Loucy (cell line): ENCODE measurements around the gene ELL2.

Experiments
- EZH2phosphoT487 ChIP-seq: fragments of 200-600 bp; IDR thresholded peaks from 2 replicates; pipeline ENCODE4 v1.6.1; 2018; ENCODE audit warnings: antibody characterized with exemption, mild to moderate bottlenecking, moderate library complexity, borderline replicate concordance
- TF ChIP-seq, protein P1 (sequence below): fragments of 200-600 bp; sonication (generic); conservative IDR thresholded peaks from 2 replicates; pipeline ENCODE4 v1.5.1; 2014; ENCODE audit warnings: mild to moderate bottlenecking, antibody characterized with exemption, low read length

DNA sequence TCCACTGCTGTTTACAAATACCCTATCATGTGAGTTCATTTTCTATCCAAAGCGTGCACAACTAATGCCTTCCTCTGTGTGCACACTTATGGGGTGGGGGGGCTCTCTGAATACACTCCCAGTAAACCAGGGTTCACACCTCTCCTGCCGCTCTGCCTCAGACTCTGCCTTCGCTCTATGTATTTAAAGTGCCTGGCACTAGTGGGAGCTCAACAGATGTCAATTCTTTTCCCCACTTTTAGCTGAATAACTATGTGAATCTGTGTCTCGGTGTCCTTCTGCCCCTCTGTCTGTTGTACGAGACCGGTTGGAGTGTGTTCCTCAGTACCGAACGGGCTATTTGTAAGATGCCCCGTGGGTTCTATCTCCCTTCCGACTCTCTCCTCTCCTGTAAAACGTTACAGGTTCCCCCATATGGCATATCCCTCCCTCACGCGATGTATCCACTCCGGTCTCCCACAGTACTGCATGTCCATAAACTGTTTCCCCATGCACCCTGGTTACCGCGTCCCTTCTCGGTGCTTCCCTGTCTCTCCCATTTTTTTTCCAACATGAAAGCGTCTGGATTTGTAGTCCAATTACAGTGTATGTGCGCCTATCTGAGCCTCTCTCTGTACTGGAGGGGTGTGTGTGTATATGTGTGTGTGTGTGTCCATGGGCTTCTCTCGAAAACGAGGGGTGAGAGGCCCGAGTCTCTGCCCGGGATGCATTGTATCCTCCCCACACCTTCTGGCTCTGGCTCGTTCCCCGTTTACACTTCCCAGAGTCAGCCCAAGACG lies 1.6 kb downstream of the ELL2 start:
- TF ChIP-seq, protein P1, sequence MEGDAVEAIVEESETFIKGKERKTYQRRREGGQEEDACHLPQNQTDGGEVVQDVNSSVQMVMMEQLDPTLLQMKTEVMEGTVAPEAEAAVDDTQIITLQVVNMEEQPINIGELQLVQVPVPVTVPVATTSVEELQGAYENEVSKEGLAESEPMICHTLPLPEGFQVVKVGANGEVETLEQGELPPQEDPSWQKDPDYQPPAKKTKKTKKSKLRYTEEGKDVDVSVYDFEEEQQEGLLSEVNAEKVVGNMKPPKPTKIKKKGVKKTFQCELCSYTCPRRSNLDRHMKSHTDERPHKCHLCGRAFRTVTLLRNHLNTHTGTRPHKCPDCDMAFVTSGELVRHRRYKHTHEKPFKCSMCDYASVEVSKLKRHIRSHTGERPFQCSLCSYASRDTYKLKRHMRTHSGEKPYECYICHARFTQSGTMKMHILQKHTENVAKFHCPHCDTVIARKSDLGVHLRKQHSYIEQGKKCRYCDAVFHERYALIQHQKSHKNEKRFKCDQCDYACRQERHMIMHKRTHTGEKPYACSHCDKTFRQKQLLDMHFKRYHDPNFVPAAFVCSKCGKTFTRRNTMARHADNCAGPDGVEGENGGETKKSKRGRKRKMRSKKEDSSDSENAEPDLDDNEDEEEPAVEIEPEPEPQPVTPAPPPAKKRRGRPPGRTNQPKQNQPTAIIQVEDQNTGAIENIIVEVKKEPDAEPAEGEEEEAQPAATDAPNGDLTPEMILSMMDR, result 0 out of 2 replicates have a peak, but pooled peaks have one; percentile 39
- TF ChIP-seq EZH2phosphoT487, result no peak
